Femur (tissue), 1 donor: Measurements from ENCODE around the gene SCN4B.

Source experiments
- DNase-seq: peaks from one replicate; pipeline ENCODE4 v3.0.0-alpha.2; 2017

Gene SCN4B

DNA sequence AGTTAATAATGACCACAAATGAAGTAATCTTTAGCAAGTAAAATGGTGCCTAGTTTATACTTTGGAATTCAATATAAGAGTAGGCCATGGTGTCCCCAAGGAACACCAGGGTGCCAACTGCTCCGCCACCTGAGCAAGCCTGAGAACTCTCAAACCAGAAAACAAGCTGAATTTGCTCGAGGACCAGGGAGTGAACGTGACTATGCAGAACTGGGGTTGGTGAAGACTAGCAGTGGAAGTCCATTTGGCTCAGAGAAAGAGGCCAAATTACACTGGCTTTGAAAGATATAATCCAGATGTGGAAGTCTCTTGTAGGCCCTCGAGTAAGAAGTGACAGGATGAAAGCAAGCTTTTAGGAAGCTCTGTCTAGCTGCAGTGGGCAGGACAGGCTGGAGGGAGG lies 57.1 kb downstream of the SCN4B start:
- no peak for DNase-seq

DNA sequence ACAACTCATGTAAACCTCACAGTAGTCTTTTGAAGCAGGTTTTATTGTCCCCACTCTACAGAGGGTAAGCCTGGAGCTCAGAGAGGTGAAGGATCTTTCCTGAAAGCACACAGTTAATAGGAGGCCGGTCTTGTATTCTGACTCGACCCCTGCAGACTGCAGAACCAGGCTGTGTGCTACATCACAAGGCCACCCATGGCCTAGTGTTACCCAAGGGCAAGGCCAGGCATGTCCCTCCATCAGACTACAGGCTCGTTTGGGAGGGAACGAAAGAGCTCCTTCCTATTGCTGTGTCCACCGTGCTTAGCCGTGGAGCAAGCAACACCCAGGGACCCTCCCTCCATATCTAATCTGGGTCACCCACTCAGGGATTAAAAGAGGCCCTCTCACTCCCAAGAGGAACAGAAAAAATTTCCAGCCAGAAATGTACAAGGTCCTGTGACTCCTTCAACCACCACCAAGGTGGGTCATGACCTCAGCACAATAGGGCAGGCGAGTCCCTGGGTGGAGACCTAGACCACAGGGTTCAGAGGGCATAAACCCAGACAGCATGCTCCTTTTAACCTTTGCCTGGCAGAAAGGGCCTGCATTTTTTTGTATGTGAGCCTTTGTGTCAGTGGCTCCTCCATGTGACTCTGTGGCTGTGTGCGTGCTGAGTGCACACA lies 59.6 kb downstream of the SCN4B start:
- DNase-seq: no peak

DNA sequence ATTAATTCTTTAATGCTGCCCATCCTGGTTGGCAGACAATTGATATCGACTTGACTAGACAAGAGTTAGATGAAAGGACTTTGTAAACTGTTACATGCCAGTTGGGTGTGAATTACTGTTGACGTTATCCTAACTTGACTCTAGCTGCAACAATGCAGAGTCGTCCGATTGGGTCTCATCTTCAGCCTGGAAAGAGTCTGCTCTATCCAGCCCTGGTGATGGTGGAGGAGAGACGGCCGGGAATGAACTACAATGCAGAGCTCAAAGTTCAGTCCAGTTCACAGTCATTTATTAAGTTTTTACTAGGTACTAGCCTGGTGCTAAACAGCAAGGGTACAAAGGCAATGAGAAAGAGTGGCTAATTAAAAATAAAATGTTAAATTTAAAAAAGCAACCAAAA lies 60.9 kb downstream of the SCN4B start:
- no peak for DNase-seq

DNA sequence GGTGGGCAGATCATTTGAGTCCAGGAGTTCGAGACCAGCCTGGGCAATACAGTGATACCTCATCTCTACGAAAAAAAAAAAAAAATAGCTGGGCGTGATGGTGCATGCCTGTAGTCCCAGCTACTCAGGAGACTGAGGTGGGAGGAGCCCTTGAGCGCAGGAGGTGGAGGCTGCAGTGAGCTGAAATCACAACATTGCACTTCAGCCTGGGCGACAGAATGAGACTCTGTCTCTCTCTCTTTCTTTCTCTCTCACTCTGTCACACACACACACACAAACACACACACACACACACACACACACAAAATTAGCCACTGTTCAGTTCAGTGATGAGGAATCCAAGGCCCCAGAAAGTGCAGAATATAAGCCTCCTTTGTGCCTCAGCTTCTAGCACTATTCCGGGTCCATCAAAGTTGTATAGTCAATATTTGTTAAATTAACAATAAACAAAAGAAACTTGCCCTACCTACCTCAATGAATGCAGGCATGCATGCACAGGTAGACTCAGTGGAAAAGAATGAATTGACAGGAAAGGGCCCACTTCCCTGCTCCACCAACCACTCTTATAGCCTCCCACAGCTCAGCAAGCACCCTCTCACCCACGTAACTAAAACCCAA lies 62.0 kb downstream of the SCN4B start:
- no peak for DNase-seq

DNA sequence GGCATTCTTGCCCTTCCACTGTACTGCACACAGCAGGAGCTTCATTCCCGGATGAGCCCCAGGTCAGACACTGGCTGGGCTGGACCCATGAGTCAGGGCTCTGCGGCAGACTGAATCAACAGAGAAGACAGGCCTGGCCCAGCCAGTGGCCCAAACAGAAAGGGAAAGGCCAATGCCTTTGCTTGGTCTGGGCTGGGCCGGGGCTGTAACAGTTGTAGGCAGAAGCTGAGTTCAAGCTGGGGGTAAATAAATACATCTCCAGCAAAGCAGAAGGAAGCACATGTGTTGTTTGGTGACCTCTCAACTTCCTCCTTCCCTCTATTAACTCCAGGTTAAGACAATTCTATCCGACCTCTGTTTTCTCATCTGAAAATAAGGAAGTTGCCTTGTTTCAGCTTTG lies 64.1 kb downstream of the SCN4B start:
- peak; percentile 46 for DNase-seq

DNA sequence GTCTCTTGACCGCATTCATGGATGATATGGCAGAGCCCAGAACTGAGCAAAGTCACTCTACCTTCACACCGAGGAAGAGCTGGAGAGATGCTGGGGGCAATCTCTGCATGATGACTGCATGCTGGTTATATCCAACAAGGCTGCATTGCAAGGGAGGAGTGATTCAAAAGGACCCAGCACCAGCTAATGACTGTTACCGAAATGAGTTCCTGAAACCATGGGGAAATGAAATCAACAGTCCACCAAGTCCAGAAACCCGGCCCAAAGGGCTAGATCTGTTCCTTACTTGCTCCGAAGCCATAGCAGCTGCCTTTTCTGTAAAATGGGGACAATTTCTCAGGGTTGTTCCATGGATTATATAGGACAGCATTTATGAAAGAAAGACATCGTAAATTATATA lies 64.7 kb downstream of the SCN4B start:
- no peak for DNase-seq

DNA sequence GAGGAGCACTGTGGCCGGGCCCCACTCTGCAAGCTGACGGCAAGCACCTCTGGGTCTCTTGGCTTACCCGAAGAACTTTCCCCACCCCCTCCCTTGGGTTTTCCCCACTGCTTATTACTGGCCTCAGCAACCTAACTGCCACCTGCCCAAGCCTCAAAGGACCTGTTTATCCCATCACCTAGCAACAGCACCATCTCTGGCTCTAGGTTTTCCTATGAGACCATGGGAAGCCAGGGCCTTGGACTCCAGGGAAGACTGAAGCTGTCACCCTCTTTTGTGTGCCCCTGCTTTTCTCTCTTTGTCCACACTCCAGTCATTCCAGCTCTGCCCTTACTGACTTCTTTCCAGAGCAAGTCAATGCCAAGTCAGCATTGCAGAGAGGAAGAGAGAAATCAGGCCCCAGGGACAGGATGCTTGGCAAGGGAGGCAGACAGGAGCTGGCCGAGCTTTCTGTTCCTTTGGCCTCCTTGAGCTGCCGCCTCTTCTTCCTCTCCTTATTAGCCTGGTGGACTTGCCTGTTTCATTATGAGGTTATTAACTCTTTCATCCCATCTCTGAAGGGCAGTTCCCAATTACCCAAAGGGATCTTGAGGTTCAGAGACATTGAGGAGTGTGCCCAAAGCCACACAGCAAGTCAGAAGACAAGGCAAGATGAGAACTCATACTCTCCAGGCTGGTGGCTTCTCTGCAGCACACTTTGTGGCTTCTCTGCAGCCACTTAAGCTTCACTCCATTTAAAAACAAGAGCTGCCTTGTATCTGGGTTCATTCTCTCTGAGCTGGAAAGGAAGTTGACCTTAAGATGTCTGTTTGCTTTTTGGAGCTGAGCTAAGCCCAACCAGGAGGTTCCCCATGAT lies 65.5 kb downstream of the SCN4B start, which contains the start of gene SMIM35:
Gene SMIM35 (minus strand): TSS at position 51 of the 856 bp plus-strand sequence. CDS start 206 bp downstream, outside the sequence.
- no peak for DNase-seq

DNA sequence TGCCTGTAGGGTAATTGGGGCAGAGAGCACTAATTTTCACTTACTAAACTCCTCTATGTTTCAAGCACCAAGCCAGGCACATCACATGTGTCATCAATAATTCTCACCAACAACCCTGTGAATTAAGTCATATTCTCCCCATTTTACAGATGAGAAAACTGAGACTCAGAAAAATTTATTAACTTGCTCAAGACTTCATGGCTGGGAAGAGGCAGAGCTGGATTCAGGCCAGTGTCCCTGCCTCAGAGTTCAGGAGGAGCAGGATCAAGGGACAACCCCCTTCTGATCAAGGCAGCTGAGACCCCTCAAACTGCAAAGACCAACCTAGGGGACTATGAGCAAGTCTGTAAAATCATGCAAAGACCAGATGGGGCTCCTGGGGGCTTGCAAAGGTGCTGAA lies 68.0 kb downstream of the SCN4B start:
- DNase-seq: no peak

DNA sequence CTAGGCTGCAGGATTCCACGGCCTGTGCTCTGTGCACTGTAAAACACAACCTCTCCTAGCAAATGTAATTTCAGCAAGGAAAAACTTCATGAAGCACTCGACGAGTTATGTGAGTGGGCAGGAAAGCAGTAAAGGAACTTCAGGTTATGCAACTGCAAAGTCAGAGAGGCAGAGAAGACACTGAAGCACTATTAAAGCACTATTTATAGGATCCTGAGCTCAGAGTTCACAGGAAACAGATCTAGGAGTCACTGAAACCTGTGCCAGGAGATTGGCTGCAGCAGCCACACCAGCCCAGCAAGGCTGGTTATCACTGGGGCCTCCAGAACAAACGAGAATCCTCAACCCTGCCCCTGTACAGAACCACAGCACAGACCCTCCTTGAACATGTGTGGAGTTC lies 68.4 kb downstream of the SCN4B start:
- no peak for DNase-seq
